NCI-H146 (cell line): Measurements from ENCODE around the gene CLBA1.
A peak's percentile ranks its signal among the peaks of the same experiment; 100 is the strongest.

ENCODE experiments used
- DNase-seq: peaks from one replicate; lab custom pipeline; 2025; lab: John Stamatoyannopoulos, UW

The CLBA1 gene

GRCh38 chr14:104968541-104969401 is 16.8 kb upstream of the CLBA1 start:
- DNase-seq, result no peak

DNA sequence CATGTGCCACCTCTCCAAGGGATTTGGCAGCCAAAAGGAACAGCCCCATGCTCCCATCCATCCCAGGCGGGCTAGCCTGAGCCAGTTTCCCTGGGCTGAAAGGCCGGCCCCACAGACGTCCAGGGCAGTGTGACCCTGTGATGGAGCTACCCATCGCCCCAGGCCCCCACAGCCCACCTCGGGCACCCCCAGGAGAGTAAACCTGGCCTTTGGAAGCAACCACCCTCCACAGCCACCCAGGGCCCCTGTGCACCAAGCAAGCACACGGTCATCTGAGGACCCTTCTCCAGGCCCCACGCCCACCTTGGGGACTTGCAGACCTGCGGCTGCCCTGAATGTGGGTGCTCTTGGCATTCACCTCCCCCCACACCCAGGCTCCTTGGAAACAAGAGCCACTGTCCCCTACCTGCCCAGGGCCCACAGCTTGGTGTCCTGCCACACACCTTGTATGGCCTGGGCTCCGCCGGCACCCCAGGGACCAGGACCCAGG is 15.8 kb upstream of the CLBA1 start:
- no peak for DNase-seq

DNA sequence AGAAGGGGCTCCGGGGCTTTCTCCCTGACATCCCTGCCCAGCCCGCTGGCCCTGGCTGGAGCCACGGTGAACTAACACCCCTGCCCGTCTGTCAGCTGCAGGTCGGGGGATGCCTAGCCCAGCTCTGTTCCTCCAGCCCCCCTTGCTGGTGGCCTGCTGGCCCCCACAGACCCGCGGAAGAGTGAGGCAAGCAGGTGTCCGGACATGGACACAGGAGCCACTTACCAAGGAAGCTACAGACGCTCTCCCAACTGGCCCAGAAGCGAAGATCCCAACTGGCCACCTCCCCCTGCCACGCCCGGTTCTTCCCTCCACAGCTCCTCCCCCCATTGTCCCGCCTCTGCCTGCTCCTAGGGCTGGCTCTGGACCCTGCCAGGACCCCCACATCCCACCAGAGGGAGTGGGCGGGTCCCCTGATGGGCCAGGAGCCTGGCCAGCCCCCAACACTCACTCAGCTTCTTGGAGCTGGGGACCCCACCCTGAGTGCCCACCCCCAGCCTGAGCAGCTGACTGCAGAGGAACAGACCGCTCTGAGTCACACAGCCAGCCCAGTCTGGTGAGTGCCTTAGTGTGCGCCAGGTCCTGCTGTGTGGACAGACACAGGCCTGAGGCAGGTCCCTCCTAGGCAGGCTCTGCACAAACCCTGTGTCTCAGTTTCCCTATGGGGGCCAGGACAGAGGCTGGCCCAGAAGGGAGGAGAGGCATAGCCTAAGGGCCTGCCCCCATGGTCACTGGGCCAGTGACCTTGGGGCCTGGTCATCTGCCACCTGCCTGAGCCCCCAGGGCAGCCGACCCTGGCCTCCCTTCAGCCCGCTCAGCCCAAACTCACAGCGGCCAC is 15.1 kb upstream of the CLBA1 start:
- DNase-seq, result no peak

GRCh38 chr14:104971447-104972240 is 13.9 kb upstream of the CLBA1 start:
- DNase-seq, result no peak

DNA sequence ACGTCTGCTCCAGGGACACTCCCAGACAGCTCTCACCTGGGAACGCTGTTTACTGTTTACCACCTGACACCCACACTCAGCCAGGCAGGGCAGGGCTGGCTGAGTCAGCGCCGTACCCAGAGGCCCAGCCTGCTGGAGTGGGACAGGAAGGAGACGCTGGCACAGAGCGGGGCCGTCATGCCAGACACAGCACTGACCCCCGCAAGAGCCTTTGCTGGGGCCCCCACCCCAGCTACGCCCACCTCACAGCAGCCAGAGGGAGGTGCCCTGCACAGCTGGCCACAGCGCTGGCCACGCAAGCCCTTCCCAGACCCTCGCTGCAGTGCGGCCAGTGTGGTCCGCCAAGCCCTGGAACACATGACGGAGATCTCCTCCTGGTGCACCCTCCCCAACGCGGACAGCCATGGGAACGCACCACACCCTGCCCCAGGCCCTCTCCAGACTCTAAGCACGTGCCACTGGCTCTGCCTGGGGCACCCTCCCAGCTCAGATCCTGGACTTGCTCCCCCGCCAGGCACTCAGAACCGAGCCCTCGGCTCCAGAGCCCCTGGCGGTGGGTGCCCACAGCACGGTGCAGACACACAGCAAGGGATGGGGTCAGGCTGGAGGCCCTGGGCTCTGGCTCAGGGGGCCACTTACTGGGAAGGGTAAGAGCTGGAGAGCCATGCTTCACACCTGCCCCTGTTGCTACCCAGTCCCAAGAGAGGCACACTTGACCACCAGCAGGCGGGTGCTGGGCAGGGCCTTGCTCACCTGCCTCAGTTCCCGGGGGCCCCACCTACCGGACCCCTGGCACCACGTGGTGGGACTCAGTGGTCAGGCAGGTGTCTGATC is 13.1 kb upstream of the CLBA1 start:
- peak; percentile 28 for DNase-seq

DNA sequence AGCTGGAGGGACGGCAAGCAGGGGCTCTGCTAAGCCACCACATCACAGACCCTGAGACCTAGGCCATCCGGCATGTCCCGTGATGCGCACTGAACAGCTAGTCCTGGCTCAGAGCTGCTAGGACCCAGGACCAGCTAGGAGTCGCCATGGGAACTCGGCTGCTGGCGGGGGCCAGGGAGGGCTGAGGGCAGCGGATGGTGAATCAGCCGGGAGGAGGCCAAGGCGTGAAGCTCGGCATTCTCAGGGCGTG is 12.5 kb upstream of the CLBA1 start:
- no peak for DNase-seq

DNA sequence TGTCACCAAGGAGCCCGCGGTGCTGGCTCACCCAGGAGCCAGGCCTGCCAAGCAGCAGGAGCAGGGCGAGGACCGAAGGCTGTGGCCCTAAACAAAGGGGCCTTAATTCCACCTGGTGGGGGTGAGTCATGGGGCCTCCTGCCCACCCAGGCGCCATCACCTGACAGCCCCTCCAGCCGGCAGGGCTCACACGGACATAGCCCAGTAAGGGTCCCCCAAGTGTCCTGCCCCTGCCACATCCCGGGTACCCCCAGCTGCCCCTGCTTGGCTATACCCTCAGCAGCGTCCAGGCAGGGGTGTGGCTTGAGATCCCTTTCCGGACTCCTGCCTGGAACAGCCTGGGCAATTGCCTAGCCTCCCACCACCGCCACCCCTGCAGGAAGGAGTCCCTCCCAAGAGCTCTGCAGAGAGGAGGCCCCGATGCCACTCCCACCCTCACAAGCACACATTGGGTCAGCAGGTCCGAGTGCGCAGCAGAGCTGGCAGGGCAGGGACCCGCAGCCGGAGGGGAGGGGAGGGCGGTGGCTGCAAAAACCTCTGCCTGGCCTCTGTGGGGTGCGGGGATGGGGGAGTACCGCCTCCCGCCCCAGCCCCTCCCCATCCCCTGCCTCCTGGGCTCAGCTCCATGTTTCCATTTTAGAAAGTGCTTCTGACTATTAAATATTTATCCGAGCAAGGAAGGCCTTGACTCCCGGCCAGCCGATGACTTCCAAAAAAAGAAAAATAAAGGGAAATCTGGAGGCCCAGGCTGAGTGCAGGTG is 12.0 kb upstream of the CLBA1 start:
- no peak for DNase-seq

GRCh38 chr14:104974146-104974541 is 11.4 kb upstream of the CLBA1 start:
- no peak for DNase-seq

DNA sequence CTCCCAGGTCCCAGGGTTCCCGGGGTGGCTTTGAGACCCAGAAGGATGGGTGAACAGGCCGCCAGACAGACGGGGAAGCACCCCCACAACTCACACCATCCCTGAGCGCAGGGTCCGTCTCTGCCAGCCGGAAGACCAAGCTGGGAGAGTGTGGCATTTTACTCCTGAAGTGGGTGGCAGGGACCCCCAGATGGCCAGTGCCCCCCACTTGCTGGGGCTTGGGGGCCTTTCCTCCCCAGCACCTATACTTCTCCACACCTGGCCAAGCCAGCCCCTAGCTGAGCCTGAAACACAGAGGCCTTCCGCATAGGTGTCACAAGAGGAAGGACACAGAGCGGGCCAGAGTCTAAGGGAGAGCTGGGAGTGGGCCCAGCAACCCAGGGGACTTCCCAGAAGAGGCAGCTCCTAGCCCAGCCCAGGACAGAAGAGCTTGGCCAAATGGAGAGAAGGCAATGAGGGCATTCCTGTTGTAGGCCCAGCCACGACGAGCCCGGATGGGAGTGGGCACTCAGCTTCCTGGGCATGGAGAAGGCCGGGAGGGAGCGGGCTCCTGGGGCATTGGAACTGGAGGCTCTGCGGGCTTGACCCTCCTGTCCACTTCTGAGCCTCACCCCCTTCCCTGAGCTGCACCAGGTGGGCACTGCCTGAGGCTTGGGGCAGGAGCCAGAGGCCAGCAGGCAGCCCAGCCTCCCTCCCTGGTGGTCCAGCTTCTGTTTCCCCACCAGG is 10.8 kb upstream of the CLBA1 start:
- DNase-seq, result no peak

DNA sequence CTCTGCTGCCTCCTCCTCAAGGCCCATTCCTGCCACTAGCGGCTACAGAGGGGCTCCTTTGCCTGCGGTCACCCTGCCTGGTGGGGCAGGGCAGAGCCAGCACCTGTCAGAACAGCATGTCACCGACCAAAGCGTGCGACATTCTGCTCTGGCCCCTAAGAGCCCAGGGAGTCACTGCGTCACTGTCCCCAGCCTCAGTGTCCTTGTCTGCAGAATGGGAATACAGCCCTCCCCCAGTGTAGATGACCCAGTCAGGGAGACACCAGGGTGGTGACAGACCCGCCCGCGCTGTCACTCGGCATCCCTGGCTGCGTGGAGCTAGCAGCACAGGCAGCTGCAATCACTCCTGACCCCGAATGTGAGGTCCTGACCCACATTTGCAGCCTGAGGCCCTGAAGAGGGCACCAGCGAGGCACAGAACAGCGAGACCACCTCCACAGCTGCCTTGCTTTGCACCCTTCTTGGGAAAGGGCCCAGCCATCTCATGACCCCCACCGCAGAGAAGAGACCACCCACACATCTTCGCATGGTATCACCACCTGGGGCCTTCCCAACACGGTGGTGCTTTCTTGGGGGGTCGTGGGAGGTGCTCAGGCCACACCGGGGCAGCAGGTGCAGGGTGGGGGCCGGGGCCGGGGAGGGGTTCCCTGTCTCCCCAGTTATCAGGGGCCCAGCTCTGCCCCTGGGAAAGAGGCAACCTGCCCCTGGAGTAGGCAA is 9.9 kb upstream of the CLBA1 start:
- DNase-seq, result no peak

DNA sequence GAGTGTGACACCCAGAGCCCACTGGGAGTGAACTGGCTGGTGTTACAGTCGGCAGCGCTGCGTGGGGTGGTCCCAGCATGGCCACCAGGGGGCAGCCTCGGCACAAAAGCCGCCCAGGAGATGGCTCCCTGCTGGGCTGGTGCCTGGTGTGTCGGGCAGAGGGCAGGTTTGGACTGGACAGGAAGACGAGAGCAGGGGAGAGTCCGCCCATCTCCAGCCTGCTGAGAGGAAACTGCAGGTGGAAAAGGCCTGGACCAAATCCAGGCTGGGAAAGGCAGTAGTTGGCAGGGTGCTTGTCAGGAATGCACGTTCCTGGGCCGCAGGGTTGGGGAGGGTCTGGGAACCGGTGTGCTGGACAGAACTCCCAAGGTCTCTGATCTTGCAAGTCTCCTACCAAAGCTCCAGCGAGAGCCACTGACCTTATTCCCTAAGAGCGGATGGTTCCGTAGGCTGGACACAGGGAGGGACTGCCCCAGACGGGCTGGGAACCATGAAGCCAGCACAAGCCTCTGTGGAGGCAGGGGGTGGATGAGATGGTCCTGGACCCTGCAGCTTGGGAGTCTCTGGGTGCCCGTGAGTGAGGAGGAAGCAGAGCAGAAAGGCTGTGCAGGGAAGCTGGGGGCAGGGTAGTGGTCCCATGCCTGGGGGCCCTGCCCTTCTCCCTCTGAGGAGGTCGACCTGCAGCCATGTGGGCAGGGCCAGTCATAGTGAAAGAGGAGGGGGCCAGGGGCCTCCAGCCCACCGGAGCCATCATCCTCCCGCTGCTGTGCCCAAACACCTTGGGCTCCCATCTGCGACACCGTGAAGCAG is 9.2 kb upstream of the CLBA1 start:
- DNase-seq, result peak; percentile 94

- DNase-seq, result no peak
Measured at GRCh38 chr14:104977008-104977680, 8.4 kb upstream of the CLBA1 start.

GRCh38 chr14:104977681-104978653 is 7.6 kb upstream of the CLBA1 start, which contains the start of gene AHNAK2:
AHNAK2 (minus strand) TSS chr14:104978374; CDS start chr14:104978237, 137 bp downstream.
- DNase-seq, result peak; percentile 92

DNA sequence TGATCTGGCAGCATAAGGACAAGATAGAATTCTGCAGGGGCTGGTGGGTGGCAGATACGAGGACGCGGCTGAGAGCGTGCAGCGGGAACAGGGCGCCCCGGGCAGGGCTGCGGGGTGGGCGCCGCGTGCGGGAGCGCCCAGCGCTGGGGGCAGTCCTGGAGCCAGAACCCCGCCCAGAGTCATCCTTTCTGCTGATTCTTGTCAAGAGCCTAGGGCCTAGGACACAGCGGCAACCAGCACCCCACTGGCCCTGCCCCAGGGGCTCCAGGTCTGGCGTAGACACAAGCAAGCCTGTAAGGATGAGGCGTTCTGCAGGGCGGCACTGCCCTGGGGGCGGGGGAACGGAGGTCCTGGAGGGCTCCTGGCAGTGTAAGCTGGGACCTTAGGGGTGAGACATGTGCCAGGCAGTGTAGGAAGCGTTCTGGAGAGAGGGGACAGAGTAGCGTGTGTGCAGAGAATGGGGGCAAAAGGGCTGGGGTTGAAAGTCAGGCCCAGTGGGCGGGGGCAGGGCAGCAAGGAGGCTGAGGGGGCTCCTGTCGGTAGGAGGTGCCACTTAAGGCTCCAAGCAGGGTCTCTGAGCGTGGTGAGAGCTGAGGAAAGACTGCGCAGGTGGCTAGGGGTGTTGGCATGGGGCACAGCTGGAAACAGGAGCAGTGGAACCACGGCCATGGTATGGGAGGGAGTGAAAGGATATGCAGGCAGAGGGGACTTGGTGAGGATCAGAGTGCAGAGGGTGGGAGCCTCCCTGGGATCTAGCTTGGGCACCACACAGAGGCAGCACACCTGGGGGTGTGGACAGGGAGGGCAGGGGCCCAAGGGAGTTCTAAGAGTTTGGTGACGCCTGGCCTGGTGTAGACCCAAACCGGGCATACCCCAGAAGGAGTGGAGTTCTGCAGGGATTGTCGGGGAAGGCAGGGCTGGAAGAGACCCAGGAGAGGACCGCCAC is 6.6 kb upstream of the CLBA1 start:
- peak; percentile 48 for DNase-seq
